CD4-positive, alpha-beta T cell treated with Interleukin-12 subunit alpha and Interleukin-12 subunit beta, for 1 hour (primary cell): ENCODE measurements around the gene TMEM9.

Source experiments
- DNase-seq: peaks from one replicate; pipeline ENCODE4 v3.0.0-alpha.2; 2020

TMEM9 gene

DNA sequence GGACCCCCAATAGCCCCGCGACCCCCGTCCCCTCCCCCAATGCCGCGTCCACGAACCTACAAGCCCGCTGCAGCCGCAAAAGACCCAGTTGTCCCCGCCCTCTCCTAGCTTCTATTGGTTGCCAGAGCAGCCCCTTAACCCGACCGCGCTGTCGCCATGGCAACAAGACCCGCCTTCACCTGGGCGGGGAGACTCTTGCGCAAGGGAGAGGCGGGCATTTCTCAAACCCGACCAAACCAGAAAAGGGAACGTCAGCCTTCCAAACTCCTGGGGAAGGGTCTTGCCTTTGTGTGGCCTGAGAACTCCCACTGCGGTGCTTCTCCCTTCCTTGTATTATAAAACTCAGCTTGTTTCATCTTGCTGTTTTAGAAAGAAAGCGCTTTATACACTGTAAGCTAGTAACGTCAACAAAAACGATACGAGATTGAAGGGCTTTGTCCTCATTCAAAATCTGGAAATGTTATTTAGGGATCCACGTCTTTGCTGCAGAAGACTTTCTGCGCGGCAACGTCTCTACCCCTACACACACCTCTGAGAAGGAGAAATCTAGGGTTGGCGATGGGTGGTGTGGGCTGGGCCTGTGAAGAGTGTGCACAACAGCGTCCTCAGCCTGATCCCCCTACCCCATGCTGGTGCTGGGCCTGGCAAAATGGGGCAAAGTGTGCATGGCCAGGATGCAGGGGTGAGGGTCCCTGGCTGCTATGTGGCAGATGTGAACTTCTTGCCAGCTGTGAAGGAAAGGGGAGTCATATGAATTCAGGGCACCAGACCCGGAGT, at the start of gene TMEM9:
TMEM9 (minus strand) TSS at position 86 of the 777 bp plus-strand sequence. CDS start 551 bp downstream, outside the sequence.
- DNase-seq = peak; percentile 97

DNA sequence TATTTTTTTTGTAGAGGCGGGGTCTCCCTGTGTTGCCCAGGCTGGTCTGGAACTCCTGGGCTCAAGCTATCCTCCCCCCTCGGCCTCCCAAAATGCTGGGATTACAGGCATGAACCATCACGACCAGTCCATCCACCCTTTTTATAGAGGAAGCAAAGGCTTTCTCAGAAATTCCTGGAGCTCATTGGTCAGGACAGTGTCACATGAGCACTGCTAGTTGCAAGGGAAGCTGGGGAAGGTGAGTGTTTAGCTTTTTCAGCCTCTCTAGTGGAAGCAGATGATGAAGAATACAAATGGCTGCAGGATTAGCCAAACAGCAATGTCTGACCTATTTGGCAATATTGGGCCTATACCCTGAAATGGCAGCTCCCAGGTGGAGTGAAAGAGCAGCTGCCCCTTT, 44.3 kb upstream of the TMEM9 start:
- no peak for DNase-seq

- DNase-seq = no peak
These were observed 39.8 kb upstream of the TMEM9 start for GRCh38 chr1:201194046-201194445.

DNA sequence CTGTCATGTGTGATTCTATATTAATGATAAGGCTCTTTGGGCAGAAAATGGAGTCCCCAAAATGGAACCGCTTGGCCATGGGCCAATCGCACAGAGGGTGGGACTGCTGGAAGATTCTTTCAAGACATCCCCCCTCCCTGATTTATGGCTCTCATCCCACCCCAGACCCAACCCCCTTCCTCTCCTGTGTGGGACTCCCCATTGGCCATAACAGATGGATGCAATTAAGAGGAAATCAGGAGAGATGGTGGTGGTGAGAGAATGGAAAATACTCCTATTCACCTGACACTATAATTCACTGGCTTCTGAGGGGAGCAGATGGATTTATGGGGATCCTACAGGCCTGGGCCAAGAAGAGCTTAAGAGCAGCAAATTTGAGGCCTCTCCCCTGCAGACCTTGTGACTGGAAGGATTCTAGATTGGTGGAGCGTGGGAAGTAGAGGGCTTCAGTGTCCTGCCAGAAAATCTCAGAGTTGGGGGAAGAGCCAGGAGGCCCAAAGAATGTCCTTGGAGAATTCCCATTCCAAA, 38.1 kb upstream of the TMEM9 start:
- no peak for DNase-seq

GRCh38 chr1:201191653-201192260, 37.5 kb upstream of the TMEM9 start:
- DNase-seq = no peak

DNA sequence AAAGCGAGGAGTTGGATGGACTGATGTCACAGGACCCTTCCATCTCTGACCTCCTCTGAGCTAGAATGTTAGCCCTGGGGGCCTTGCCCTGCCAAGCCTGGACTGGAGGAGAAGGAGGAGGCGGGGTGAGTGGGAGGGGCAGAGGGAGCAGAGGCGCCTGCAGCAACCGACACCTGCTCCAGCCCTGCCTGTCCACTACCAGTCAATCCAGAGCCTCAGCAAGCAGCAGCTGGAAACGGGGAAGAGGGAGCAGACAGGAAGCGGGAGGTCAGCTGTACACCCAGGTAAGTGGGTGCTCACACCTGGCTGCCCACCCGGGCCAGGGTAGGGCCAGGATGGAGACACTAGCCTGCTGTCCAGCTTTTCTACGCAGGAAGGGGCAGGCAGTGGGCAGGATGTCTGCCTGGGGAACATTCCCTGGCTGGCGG, 36.4 kb upstream of the TMEM9 start, which contains the start of gene IGFN1:
IGFN1 (plus strand) TSS at position 201 of the 428 bp plus-strand sequence. CDS start 2,470 bp downstream, outside the sequence.
- no peak for DNase-seq

DNA sequence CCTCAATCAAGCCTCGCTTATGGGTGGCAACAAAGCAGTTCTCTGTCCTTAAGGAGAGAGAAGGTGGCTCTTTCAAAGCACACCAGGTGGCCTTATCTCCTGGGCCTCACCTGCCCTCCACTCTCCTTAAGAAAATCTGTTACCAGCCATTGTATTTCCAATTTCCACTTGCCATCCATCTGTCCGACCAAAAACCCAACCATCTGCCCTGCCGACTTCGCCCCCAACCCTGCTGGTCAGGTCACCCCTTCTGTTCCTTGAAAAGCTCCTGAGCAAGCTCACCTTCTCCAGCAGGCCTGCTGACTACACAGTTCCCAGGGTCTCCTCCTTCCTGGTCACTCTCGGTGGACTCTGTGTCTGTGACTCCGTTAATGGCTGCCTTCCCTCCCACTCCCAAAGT, 35.7 kb upstream of the TMEM9 start:
- no peak for DNase-seq

DNA sequence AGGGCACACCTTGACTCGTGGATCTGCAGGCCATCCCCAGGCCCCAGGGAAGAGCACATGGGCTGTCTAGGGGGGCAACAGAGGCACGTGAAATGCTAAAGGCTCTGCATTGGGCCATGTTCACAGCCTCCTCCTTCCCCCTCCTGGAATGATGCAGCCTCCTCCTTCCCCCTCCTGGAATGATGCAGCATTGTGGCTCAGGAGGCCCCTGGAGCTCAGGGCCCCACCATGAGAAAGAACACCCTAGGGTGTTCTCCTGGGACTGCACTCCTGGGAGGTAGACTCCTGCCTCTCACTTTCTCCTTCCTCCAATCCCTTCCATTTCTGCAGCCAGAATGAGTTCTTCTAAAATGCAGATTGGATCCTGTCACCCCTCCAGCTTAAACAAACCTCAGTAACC, 34.8 kb upstream of the TMEM9 start:
- DNase-seq = no peak

GRCh38 chr1:201186192-201186591, 31.9 kb upstream of the TMEM9 start:
- DNase-seq = no peak

GRCh38 chr1:201185527-201186128, 31.4 kb upstream of the TMEM9 start:
- DNase-seq = no peak

DNA sequence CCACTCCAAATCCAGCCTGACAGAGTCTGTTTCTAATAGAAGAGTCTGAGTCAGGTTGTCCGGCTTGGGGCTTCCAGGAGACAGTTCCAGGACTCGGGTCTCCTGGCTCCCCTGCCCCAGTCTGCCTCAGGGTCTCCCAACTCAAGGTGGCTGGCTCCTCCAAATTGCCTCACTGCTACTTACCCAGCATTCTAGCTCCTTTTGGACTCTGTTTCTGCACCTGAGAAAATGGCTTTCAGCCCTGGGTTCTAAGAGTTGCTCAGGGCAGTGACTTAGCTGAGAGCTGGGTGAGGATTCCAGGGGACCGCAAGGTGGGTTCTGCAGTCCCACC, 30.8 kb upstream of the TMEM9 start:
- DNase-seq = no peak

- DNase-seq = no peak
These were observed 30.2 kb upstream of the TMEM9 start for GRCh38 chr1:201184307-201185122.

DNA sequence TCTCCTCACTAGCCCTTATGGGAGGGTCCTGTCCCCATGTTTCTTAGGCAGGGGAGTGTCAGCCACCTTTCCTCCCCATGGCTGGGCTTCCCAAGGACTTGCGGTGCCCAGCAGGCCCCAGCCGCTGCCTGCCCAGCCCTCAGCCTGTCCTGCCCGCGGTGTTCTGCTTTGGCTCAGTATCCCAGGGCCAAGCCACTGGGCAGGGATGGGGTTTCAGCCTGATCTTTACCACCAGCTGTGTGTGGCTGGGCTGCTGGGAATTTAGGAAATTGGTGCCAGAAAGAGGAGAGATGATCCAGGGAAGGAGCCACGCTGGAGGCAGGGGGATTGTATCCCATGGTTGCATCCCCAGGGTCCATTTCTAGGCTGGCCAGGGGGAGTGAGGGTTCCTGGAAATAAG, 29.5 kb upstream of the TMEM9 start:
- no peak for DNase-seq

GRCh38 chr1:201183209-201183608, 28.9 kb upstream of the TMEM9 start:
- DNase-seq = no peak

- no peak for DNase-seq
These were observed 27.5 kb upstream of the TMEM9 start for GRCh38 chr1:201181726-201182125.

GRCh38 chr1:201181323-201181722, 27.0 kb upstream of the TMEM9 start:
- DNase-seq = no peak

GRCh38 chr1:201180901-201181300, 26.6 kb upstream of the TMEM9 start:
- DNase-seq = no peak

DNA sequence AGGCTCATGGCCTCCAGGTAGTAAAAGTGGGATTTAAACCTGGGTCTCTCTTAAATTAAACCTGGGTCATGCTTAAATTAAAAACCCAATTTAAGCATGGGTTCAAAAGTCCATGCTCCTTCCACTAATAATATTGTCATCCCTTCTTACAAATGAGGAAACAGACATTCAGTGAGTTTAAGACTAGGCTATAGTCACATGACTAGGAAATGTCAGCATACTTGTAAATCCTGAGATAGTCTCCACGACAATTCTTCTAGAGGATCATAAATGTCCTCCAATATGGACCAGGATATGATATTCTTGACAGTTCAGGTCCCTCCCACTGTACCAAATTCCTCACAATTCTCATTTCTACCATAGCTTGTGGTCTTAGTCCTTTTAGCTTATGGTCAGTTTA, 25.9 kb upstream of the TMEM9 start:
- DNase-seq = no peak

- DNase-seq = no peak
These were observed 24.4 kb upstream of the TMEM9 start for GRCh38 chr1:201178718-201179117.

- no peak for DNase-seq
These were observed 22.7 kb upstream of the TMEM9 start for GRCh38 chr1:201176940-201177339.

DNA sequence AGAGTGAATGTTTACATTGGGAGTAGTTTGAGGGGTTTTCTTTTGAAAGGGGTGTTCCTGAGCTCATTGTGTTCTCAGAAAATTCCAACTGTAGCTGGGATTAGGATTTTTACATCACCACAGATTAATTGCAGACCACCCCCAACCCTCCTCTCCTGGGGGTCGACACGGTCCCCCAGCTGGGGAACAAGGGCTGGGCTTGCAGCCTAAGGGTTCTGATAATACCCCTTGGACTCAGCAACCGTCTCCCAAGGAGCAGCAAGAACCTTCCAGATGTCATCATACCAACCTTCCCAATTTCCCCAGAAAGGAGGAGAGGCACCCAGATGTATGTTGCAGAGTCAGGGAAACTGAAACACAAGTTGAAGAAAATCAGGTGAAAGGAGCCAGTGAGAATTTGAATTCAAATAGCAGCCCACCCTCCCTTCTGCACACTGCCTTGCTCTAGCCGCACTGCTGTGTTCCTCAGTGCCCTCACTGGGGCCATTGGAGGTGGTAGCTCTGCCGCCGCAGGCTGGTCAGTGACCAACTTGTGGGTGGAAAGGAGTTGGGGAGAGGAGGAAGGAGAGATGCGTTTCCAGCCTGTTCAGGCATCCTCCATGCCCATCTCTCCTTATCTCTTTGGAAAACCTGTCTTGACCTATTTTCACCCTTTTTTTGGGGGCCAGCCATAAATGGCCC, 21.7 kb upstream of the TMEM9 start:
- no peak for DNase-seq

DNA sequence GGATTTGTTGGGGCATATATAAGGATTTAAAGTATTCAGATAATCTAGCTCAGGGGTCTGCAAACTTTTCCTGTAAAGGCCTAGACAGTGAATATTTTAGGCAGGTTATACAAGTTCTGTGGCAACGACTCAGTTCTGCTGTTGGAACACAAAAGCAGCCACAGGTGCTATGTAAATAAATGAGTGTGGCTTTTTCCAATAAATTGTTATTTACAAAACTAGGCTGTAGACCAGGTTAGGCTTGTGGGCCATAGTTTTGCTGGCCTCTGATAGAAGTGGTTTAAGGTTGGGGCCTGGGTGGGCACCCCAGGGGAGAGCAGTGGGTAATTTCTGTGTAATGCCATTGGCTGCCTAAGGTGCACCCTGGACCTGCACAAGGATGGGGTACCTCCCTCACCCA, 19.5 kb upstream of the TMEM9 start:
- DNase-seq = no peak
